NCI-H2196 treated with DMSO at 0.1 percent for 48 hours (cell line): ENCODE measurements around the gene PADI2.

Source experiments
- DNase-seq: peaks from one replicate; lab custom pipeline; 2025; ENCODE audit not compliant: unreplicated experiment; lab: John Stamatoyannopoulos, UW

Gene PADI2

GRCh38 chr1:17024721-17025120, 94.5 kb downstream of the PADI2 start:
- DNase-seq, result no peak

- DNase-seq, result no peak
Measured at GRCh38 chr1:17023573-17023972, 95.7 kb downstream of the PADI2 start.

- DNase-seq, result no peak
Measured at GRCh38 chr1:17023102-17023501, 96.1 kb downstream of the PADI2 start.

GRCh38 chr1:17021896-17022295, 97.4 kb downstream of the PADI2 start:
- no peak for DNase-seq

GRCh38 chr1:17020502-17020901, 98.7 kb downstream of the PADI2 start:
- no peak for DNase-seq

- DNase-seq, result no peak
Measured at GRCh38 chr1:17018849-17019248, 100.4 kb downstream of the PADI2 start.

DNA sequence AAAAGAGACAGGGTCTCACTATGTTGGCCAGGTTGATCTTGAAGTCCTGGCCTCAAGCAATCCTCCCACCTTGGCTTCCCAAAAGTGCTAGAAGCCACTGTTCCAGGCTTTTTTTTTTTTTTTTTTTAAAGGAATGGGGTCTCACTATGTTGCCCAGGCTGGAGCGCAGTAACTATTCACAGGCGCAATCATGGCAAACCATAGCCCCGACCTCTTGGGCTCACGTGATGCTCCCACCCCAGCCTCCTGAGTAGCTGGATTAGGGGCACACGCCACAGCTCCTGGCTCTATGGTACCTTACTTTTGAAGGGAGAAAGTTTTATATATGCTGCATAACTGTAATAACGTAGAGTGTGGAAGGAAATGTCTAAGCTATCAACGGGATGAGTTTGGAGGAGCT, 101.8 kb downstream of the PADI2 start:
- no peak for DNase-seq
